CD4-positive, alpha-beta T cell treated with Interleukin-17A for 4 hours (primary cell): ENCODE measurements around the gene TMEM89.

Source experiments
- DNase-seq: peaks from one replicate; pipeline ENCODE4 v3.0.0-alpha.2; 2020; ENCODE audit warnings: mixed read lengths

Gene TMEM89

DNA sequence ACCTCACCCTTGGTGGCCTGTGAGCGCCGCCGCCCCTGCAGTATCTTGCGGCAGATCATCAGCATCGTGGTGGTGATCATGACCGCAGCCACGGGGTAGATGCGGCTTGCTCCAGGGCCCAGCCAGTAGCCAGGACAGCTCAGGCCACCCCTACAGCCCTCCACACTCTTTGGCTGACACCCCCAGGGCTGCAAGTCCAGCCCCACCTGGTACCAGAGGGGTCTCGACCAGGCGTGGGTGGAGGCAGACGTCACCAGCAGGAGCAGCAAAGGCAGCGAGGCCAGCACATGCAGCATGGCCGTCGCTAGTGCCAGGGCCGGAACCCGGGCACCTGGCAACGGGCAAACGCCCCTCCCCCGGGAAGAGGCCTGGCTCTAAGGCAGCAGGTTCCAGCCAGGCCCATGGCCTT lies at the start of gene TMEM89:
Gene TMEM89, minus strand, starts transcription at position 309 of the 409 bp plus-strand sequence. Its CDS starts 13 bp downstream, at position 296.
- no peak for DNase-seq

DNA sequence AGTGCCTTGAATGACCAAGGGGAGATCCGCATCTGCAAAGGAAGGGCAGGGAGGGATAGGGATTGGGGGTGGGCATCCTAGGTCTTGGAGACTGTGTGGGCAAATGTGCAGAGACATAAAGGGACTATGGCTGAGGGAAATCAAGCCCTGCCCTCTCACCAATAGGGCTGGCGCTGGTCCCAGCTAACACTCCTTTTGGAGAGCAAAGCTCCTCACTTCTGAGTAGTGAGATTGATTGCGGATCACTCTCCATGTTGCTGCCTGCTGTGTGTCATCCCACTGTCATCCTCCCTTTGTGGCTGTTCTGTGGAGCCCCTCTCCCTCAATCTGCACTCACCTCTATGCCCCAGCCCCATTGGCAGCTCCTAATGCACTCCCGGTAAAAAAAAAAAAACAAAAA lies 43.4 kb upstream of the TMEM89 start:
- no peak for DNase-seq

DNA sequence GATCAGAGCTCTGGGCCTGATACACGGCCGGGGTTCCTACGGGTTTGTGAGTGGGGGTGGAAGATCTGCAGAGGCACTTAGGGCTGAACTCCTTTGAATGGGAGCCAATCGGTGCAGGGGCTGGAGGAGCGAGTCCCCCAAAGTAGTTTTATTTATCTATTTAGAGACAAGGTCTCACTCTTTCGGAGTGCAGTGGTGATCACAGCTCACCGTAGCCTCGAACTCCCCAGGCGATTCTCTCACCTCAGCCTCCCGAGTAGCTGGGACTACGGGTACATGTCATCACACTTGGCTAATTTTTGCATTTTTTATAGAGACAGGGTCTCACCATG lies 42.7 kb upstream of the TMEM89 start:
- DNase-seq, result no peak

DNA sequence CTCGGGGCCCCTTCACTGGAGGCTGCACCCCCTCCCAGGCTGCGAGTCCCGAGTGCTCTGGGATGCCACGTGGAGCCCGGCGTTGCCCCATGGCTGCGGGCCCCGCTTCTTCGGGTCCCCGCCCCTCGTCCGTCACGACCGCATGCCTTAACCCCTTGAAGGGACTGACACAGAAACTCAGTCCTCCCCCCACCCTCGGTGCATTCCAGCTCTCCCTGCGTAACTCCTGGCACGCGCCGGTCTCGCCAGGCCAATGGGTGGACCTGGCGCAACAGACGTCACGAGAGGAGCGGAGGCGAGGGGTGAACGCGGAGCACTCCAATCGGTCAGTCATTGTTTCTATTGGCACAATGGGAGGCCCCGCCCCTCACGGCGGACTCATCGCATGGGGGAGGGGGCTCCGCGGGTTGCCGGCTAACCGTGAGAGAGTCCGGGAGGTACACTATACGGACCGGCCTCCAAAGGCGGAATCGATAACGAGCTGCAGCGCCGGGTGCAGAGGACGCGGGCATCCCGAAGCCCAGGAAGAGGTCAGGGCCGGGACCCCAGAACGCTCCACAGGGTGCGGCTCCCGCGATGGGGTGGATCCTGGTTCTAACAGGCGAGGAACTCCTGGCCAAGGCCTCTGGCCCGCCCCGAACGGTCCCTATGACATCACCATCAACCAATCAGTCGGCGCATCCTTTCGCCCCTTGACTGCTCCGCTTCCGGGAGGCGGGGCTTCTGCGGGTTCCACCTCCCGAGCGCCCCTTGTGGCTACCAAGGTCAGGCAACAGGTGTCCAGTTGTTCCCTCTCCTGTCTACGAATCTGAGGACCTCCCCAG lies 42.1 kb upstream of the TMEM89 start:
- peak; percentile 85 for DNase-seq

DNA sequence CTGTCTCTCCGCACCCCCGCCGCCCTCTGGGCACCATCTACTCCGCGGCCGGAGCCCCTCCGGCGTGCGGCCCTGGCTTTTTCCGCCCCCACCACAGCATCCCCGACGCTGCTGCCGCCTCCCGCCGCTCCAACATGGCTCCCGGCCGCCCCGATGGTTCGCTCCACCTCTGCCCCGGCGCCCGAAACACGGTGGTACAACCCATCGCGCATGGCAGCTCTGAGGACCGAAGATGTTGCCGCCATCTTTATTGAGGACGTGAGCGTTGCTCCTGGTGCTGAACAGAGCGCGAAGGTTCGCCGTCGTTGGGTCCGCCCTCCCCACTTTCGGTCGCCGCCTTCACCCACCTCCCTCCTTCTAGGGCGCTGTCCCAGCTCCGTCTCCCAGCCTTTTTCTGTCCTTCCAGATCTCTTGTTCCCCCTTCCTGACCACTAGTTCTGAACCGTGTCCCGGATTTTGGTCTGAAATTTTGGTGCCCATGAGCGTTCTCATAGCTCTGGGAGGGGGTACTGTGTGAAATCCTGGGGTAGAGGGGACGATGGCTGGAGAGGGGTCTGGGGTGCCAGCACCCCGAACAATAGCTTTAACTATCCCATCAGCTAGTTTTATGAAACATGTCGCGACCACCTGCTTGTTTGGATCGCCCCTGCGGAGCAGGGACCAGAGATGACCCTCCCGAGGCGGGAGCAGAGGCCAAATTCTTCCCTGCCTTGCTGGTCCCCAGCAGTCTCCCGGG lies 41.4 kb upstream of the TMEM89 start, which contains the start of gene CELSR3:
Gene CELSR3, minus strand, starts transcription at position 134 of the 736 bp plus-strand sequence. CDS start 252 bp downstream, outside the sequence.
- DNase-seq, result peak; percentile 51

GRCh38 chr3:48662145-48662752 lies 40.7 kb upstream of the TMEM89 start:
- DNase-seq, result no peak

GRCh38 chr3:48661501-48662144 lies 40.1 kb upstream of the TMEM89 start:
- peak; percentile 77 for DNase-seq

DNA sequence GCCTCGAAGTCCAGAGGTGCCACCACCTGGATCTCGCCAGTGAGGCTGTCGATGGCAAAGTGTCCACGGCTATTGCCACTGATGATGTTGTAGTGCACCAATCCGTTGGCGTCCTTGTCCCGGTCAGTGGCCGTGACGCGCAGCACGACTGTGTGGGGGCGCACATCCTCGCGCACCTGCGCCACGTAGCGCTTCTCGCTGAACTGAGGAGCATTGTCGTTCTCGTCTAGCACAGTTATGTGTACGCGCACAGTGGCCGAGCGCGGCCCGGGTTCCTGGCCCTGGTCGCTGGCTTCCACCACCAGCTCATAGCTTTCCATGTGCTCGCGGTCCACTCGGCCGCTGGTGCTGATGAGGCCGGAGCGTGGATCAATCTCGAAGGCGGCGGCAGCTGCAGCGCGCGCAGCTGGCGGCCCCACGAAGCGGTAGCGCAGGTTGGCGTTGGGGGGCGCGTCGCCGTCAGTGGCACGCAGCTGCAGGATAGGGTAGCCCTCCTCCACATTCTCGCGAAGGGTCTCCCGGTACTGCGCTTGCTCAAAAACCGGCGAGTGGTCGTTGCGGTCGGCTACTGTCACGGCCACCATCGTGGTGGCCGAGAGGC lies 39.3 kb upstream of the TMEM89 start:
- no peak for DNase-seq

DNA sequence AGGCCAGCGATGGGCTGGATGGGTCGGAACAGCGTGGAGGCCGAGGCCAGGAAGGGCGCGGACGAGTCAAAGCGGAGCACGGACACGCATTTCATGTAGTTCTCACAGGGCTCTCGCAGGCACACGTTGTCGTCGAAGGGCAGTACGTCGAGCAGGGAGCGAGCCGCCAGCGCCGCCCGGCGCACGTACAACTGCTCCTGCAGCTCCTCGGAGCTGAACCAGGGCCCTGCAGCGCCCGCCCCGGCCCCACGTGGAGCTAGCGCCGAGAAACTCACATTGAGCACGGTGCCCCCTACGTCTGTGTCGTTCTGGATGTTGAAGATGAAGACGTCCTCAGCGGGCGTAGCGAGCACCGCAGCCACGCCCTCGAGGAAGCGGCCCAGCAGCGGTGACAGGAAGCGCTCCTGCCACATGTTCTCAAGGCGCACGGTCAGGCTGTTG lies 35.3 kb upstream of the TMEM89 start:
- DNase-seq, result peak; percentile 22

DNA sequence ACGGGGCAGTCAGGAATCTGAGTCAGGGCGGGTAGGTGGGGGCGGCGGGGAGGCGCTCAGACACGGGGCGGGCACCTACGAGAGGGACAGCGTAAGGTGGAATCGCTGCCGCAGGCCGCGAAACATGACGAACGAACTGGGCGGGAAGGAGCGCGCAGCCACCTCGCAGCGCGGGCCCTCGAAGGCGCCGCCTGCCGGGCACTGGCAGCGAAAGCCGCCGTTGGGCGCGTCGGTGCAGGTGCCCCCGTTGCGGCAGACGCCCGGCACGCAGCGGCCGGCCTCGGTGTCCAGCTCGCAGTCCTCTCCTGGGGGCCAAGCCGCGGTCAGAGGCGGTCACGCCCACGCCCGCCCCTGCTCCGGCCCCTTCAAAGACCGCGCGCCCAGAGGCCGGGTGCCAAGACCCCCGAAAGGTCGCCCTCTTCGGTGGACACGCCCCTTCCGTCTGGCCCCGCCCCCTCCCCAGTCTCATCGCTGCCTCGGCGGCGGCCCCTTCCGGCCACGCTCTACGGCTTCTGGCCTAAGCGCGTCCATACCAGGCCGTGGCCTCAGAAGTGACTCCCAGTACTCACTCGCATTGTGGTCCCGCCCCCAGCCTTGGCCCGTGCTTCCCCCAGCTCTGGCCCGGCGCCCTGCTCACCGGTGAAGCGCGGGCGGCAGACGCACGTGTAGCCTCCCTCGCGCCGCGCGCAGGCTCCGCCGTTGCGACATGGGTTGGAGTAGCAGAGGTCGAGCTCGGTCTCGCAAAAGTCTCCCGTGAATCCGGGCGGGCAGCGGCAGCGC lies 34.7 kb upstream of the TMEM89 start:
- DNase-seq, result peak; percentile 87

DNA sequence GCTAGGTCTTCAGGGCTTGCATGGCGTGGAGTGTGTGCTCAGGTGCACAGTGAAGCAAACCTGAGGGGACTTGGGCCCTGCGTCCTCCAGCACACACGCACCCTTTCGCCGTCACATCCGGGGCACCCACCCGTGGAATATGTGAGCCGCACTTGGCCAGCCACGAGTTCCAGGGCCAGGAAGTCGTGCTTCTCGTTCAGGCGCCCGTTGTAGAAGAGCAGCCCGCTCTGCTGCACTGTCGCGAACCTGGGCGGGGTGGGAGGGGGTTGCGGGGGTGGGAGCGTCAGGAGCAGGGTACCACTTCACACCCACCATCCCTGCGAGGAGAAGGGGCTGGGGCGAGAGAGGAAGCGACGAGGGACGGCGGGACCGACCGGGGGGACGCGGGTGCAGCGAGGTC lies 34.0 kb upstream of the TMEM89 start:
- DNase-seq, result peak; percentile 59

DNA sequence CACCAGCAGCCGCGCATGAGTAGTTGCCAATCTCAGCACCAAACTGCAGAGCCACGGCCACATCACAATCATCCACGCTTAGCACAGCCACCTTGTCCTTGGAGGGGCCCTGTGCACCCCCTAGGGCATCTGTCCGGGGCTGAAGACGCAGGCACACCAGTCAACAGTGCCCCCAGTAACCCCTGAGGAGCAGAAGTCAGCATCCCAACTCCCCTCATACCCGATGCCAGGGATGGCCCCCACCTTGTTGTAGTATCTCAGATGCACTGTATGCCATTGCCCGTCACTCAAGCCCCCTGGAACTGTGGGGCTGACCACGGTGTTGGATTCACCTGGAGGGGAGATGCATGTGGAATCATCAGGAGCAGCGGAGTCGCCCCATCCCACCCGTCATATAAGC lies 33.5 kb upstream of the TMEM89 start:
- DNase-seq, result no peak

- no peak for DNase-seq
Measured at GRCh38 chr3:48652923-48653715, 31.6 kb upstream of the TMEM89 start.

DNA sequence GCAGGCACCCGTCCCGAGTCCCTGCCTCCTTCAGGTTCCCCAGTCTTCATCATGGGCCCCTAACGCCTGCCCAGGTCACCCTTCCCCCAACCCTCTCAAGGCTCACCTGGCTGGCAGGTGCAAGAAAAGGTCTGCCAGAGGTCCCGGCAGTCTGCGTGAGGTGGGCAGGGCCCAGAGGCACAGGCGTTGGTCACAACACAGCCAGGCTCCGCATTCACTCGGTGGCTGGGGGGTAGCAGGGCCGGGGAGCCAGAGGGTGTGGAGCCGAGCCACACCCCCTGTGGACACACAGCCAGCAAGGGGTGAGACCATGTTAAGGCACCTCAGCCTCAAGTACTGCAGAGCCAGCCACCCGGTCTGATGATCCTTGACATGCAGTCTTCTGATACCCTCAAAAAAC lies 30.2 kb upstream of the TMEM89 start:
- DNase-seq, result no peak

DNA sequence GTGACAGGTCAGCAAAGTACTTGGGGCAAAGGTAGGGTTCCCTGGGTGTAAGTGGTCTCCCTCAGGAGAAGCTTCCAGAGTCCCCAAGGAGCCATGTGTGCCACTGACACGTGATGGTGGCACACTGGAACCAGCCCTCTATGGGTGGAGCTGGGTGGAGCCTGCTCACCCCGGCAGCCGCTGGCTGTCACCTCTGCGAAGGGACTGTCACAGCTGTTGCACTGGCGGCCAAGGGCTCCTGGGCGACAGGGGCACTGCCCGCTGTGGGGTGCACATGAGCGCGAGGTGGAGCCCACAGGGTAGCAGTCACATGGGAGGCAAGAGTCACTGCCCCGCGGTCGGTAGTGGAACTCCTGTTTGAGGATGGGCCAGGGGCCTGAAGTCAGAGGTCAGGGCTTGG lies 29.2 kb upstream of the TMEM89 start:
- no peak for DNase-seq

DNA sequence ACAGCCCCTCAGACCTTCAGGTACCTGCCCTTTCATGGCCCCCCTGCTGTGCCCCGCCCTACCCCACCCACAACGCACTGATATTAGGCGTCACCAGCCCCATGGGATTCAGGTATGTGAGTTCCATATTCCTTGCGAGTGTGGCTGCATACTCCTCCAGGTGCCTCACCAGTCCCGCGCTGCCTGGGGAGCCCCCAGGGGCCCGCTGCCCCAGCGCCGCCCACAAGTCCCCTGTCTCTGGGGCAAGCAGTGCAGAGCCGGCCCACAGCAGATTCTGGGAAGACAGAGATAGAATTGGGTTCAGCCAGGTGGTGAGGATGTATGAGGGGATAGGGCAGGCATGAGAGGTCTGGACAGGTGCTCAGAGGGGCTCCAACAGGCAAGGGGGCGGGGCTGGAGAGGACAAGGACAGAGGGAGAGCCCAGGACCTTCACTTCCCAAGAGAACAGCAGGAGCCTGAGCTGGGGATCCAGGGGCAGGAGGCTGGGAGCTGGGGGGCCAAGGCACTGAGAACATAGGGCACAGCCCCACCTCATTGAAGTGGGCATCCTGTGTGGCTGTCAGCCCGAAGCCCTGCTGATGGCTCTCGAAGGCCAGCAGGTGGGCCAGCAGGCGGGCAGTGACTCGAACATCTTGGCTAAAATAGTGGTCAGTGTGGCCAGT lies 26.8 kb upstream of the TMEM89 start:
- no peak for DNase-seq

DNA sequence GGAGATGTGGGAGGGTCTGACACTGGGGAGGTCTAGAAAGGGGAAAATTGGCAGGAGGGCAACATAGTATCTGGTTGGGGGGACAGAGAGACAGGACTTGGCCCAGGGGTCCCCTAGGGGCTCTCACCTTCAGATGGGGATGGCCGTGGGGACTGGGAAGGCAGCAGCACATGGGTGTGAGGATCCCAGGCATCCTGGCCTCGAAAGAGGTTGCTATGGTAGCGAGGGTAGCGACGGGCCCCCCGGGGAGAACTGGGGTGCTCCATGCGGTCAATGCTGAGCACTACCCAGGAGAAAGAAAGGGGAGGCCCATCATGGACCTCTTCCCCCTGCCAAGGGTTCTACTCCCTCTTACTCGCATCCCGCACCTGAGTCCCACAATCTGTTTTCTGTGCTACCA lies 26.1 kb upstream of the TMEM89 start:
- no peak for DNase-seq

GRCh38 chr3:48644898-48645760 lies 23.6 kb upstream of the TMEM89 start:
- DNase-seq, result no peak

- no peak for DNase-seq
Measured at GRCh38 chr3:48642605-48643004, 21.0 kb upstream of the TMEM89 start.
